ENCODE data around the gene RNLS. TPM values are rescaled to one million over a fixed set of nuclear protein-coding genes. Genes with fewer than 3 reads are reported as not detected.

RNLS gene
- total RNA-seq, 1 donor from 2014 or later = 12.1 TPM

DNA sequence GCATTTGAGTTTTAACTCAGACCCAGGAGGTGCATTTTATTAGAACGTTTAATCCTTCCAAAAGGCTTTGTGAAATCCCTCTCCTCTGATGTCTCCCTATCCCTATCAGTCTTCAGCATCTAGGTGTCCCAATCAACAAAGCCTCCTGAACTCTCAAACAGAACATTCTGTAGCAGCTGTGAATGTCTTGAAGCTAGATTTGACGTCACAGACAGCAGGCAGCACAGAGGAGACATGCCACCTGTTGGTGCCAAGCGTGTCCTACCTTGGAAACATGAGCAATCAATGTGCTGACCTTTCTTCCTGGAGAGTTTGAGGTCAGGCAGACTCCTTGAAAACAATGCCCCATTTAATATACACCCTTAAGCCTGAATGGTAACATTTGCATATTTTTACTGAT lies 125.5 kb downstream of the RNLS start:
- Histone ChIP-seq H3K36me3 (no peaks in the 10 kb centered on the region), H3K4me3 (no peak overlapping the region), H3K27me3 (no peaks in the 10 kb centered on the region), H3K9me3 (no peaks in the 10 kb centered on the region), H3K27ac (no peak overlapping the region), H3K4me1 (no peaks in the 10 kb centered on the region)
- DNase-seq (ENCODE audit: low spot score in 2 of 2) = no peak
- intact Hi-C loops (cut with DNase I) = no loop called here
- TF ChIP-seq, protein P1, sequence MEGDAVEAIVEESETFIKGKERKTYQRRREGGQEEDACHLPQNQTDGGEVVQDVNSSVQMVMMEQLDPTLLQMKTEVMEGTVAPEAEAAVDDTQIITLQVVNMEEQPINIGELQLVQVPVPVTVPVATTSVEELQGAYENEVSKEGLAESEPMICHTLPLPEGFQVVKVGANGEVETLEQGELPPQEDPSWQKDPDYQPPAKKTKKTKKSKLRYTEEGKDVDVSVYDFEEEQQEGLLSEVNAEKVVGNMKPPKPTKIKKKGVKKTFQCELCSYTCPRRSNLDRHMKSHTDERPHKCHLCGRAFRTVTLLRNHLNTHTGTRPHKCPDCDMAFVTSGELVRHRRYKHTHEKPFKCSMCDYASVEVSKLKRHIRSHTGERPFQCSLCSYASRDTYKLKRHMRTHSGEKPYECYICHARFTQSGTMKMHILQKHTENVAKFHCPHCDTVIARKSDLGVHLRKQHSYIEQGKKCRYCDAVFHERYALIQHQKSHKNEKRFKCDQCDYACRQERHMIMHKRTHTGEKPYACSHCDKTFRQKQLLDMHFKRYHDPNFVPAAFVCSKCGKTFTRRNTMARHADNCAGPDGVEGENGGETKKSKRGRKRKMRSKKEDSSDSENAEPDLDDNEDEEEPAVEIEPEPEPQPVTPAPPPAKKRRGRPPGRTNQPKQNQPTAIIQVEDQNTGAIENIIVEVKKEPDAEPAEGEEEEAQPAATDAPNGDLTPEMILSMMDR (IDR thresholded peaks at IDR 0.05) = no peak

DNA sequence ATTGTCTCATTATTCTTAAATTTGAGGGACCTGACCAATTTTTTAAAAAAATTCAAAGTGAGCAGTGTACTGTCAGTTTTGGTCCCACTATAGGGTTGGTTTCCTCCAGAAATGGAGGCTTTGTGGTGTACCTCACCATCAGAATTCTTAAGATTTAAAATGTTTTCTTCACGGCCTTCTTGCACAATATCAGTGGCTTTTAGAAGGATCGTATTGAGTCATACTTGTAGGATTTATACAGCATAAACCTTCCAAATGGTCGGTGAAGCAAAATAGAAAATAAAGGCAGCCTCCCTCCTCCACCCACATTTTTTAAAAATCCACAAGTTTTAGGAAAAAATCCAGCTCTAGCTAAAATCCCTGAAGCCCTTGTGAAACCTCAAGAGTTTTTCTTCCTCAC lies 126.4 kb downstream of the RNLS start:
- TF ChIP-seq, protein P1 (IDR thresholded peaks at IDR 0.05) = no peak
- H3K4me3 ChIP-seq = no peak overlapping the region
- intact Hi-C loops (cut with DNase I) = no loop called here
- H3K27ac ChIP-seq = no peak overlapping the region
- H3K4me1 ChIP-seq = no peaks in the 10 kb centered on the region
- no peaks in the 10 kb centered on the region for H3K9me3 ChIP-seq
- DNase-seq (ENCODE audit: low spot score in 2 of 2) = no peak
- no peaks in the 10 kb centered on the region for H3K27me3 ChIP-seq
- H3K36me3 ChIP-seq = no peaks in the 10 kb centered on the region

DNA sequence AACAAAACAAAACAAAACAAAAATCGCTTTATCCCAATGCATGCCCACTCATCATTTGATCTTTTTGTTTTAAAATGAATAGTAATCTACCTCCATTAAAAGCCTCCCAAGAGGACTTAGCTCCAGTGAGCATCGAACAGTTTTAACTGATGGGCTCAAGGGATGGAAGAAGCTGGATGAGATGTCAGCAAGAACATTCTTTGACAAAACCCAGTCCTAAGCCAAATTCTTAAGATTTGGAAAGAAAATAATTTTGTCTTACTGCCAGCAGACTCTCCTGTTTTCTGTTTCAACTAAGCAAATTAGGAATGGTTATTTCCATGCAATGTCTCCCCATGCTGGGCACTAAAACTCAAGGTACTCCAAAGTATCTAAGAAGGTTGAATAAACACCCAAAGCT lies 127.3 kb downstream of the RNLS start:
- Histone ChIP-seq H3K27me3 (no peaks in the 10 kb centered on the region), H3K9me3 (no peaks in the 10 kb centered on the region), H3K27ac (no peak overlapping the region), H3K4me1 (no peaks in the 10 kb centered on the region), H3K36me3 (no peaks in the 10 kb centered on the region), H3K4me3 (no peak overlapping the region)
- DNase-seq (ENCODE audit: low spot score in 2 of 2) = no peak
- intact Hi-C loops (cut with DNase I) = no loop called here
- TF ChIP-seq, protein P1 (IDR thresholded peaks at IDR 0.05) = no peak

DNA sequence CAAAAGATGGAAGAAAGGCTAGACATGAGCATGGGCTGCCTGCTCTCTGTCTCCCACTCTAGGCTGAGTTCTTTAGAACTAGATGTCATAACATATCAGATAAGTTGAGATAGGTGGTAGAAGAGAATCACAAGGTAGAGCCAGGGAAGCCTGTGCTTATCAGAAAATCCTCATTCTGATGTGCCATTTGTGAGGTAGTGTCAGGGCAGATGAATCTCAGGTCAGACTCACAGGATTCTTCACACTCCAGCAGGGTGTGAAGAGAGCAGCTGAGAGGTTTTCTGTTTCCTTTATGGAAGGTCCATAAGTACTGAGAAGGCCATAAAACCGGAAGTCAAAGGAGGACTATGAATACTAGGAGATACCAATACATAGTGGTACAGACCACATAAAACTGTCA lies 132.9 kb downstream of the RNLS start:
- TF ChIP-seq, protein P1 (IDR thresholded peaks at IDR 0.05) = no peak
- H3K36me3 ChIP-seq = no peaks in the 10 kb centered on the region
- no peaks in the 10 kb centered on the region for H3K4me1 ChIP-seq
- DNase-seq (ENCODE audit: low spot score in 2 of 2) = no peak
- intact Hi-C loops (cut with DNase I) = no loop called here
- no peaks in the 10 kb centered on the region for H3K9me3 ChIP-seq
- H3K4me3 ChIP-seq = no peak overlapping the region
- no peak overlapping the region for H3K27ac ChIP-seq
- no peaks in the 10 kb centered on the region for H3K27me3 ChIP-seq

DNA sequence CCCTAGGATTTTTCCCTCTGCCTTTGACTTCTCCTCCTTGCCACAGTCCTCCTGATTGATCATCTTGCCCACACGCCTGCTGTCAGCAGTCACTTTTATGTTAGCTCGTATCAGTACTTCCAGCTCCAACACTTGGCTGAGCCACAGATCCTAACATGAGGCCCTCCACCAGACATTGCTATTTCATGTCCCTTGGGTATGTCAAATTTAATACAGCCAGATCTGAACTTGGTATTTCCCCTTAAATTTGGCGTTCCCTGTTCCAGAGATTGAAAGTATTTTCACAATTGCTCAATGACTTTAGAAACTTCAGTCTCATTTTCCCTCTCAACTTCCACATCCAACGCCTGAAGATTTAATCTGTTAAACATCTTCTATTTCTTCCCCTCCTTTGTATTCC lies 140.4 kb downstream of the RNLS start:
- H3K27ac ChIP-seq = no peak overlapping the region
- no peaks in the 10 kb centered on the region for H3K27me3 ChIP-seq
- DNase-seq (ENCODE audit: low spot score in 2 of 2) = no peak
- no peaks in the 10 kb centered on the region for H3K36me3 ChIP-seq
- H3K4me1 ChIP-seq = no peaks in the 10 kb centered on the region
- H3K9me3 ChIP-seq = peaks cover 0 to 5% of the 10 kb centered on the region in 2 donors
- intact Hi-C loops (cut with DNase I) = no loop called here
- TF ChIP-seq, protein P1 (IDR thresholded peaks at IDR 0.05) = no peak
- H3K4me3 ChIP-seq = no peak overlapping the region

DNA sequence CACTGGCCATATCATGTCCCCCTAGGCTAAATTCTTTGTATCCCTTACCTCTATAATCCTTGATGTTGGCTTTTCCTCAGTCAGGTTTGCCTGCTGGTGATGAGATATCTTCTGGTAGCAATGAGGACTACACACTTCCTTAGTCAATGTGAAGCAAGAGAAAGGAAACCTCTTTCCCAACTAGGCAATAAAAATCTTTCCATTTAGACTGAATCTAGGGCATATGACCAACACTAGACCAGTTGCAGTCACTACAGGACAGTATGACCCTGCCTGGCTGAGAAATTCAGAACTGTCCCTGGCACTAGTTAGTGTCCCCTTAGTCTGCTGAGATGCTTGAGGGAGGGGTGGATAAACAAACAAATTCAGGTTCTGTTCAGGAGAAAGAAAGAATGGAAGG lies 142.6 kb downstream of the RNLS start:
- no peak for DNase-seq (ENCODE audit: low spot score in 2 of 2)
- no peaks in the 10 kb centered on the region for H3K36me3 ChIP-seq
- intact Hi-C loops (cut with DNase I) = no loop called here
- no peaks in the 10 kb centered on the region for H3K4me1 ChIP-seq
- H3K9me3 ChIP-seq = peaks cover 0 to 5% of the 10 kb centered on the region in 2 donors
- H3K27me3 ChIP-seq = no peaks in the 10 kb centered on the region
- H3K4me3 ChIP-seq = no peak overlapping the region
- TF ChIP-seq, protein P1 (IDR thresholded peaks at IDR 0.05) = no peak
- no peak overlapping the region for H3K27ac ChIP-seq

All from ascending aorta (tissue), 2 donors.